OCI-LY7 (cell line): ENCODE results near the gene PGAP1.
A peak's percentile ranks its signal among the peaks of the same experiment; 100 is the strongest.

Experiments
- EZH2phosphoT487 ChIP-seq: fragments of 200-600 bp; sonication (generic); IDR thresholded peaks from 2 replicates; pipeline ENCODE4 v1.6.1; 2018; ENCODE audit warnings: low read depth, borderline replicate concordance, mild to moderate bottlenecking, mixed run types, antibody characterized with exemption, low read length, moderate library complexity, mixed read lengths
- TF ChIP-seq, protein P1 (sequence below): fragments of 200-600 bp; sonication (generic); conservative IDR thresholded peaks from 2 replicates; pipeline ENCODE4 v1.5.1; 2014; ENCODE audit warnings: mild to moderate bottlenecking, antibody characterized with exemption, low read length, moderate library complexity, mixed read lengths

DNA sequence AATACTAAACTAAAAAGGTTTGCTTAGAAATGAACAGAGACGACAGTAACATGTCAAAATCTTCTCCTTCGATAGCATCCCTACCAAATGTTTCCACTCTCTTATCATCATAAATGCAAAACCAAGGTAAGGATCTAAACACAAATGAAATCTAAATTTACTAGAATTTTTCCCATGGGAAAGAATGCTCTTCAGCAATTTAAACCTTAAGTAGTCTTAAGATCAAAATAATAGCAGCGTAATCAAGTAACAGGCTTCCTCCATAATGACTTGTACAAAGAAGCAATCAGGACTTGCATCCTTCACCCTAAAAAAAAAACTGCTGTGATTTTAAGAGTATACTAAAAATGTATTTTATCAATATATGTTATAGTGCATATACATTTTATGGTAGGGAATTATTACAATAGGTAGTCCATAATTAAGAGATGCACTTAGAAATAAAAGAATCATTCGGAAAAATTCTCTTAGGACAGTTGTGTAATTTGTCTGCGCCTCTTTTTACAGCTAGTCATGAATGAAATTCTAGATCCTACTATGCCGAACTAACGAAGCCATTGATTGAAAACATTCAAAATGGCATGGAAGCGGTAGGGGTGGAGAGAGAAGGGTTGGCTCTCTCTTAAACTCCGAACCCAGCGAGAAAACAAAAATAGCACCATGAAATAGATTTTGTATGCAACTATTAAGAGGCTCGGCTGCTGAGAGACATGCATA lies 1.3 kb downstream of the PGAP1 start:
- TF ChIP-seq, protein P1, sequence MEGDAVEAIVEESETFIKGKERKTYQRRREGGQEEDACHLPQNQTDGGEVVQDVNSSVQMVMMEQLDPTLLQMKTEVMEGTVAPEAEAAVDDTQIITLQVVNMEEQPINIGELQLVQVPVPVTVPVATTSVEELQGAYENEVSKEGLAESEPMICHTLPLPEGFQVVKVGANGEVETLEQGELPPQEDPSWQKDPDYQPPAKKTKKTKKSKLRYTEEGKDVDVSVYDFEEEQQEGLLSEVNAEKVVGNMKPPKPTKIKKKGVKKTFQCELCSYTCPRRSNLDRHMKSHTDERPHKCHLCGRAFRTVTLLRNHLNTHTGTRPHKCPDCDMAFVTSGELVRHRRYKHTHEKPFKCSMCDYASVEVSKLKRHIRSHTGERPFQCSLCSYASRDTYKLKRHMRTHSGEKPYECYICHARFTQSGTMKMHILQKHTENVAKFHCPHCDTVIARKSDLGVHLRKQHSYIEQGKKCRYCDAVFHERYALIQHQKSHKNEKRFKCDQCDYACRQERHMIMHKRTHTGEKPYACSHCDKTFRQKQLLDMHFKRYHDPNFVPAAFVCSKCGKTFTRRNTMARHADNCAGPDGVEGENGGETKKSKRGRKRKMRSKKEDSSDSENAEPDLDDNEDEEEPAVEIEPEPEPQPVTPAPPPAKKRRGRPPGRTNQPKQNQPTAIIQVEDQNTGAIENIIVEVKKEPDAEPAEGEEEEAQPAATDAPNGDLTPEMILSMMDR = no peak
- TF ChIP-seq EZH2phosphoT487 = peak; percentile 35; the same call in 1 of the 2 replicates
